ENCODE measurements around the gene RABAC1. TPM values are rescaled to one million over a fixed set of nuclear protein-coding genes. Genes with fewer than 3 reads are reported as not detected.
A peak's percentile ranks its signal among the peaks of the same experiment; 100 is the strongest.
"Not testable (repeated sequence)": the region's sequence is repeated elsewhere in the genome, so short reads cannot be mapped to it uniquely, and the experiment has no call there.

RABAC1 gene
- total RNA-seq, 2 donors from 2014 or later, result 172 to 197 TPM

DNA sequence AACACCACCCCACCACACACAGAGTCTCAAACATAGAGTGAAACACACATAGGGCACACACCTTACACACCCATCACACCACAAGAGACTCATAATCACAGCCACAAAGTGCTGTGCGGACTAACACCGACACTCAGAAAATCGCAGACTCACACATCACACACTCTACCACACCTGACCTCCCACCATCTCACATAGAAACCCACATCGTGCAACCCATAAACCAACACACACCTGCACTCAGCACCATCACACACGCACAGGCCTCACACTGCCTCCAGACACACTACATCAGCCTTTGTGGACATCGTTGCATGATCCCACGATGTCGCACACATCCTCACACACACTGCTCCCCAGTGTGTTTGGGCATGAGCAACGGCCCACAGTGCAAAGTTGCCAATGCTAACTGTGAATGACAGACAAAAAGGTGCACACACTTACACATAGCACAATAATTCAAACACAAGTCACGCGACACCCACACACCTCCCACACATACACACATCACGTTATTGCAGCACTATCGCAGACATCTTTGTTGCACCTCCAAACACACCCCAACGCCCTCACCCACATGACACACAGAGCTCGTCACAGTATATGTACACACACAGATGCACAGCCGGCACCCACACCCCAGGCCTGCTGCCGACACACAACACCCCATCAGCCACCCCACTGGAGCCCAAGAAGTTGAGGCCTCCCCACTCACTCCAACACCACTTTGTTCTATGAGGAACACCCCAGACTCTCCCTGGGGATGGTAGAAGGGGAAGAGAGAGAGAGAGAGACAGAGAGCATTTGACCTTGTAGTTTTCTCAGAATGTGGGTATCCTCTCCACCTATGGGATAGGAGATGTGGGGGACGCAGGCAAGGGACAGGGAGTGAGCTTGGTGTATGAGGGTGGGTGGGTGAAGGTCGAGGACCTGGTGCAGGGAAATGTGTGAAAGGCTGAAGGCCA is 36.2 kb upstream of the RABAC1 start:
- TF ChIP-seq, protein P1, sequence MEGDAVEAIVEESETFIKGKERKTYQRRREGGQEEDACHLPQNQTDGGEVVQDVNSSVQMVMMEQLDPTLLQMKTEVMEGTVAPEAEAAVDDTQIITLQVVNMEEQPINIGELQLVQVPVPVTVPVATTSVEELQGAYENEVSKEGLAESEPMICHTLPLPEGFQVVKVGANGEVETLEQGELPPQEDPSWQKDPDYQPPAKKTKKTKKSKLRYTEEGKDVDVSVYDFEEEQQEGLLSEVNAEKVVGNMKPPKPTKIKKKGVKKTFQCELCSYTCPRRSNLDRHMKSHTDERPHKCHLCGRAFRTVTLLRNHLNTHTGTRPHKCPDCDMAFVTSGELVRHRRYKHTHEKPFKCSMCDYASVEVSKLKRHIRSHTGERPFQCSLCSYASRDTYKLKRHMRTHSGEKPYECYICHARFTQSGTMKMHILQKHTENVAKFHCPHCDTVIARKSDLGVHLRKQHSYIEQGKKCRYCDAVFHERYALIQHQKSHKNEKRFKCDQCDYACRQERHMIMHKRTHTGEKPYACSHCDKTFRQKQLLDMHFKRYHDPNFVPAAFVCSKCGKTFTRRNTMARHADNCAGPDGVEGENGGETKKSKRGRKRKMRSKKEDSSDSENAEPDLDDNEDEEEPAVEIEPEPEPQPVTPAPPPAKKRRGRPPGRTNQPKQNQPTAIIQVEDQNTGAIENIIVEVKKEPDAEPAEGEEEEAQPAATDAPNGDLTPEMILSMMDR (IDR thresholded peaks at IDR 0.05), result no peak
- intact Hi-C loops (cut with DNase I), result no loop called here
- no peaks in the 10 kb centered on the region for H3K9me3 ChIP-seq
- no peaks in the 10 kb centered on the region for H3K4me1 ChIP-seq
- H3K9ac ChIP-seq (ENCODE audit: low read depth in 2 of 2, low read length in 2 of 2), result no peak overlapping the region
- DNase-seq, result no peak
- H3K36me3 ChIP-seq, result no peaks in the 10 kb centered on the region
- no peak overlapping the region for H3K27ac ChIP-seq
- H3K4me3 ChIP-seq, result no peak overlapping the region
- H3K27me3 ChIP-seq, result peaks cover 36% of the 10 kb centered on the region

DNA sequence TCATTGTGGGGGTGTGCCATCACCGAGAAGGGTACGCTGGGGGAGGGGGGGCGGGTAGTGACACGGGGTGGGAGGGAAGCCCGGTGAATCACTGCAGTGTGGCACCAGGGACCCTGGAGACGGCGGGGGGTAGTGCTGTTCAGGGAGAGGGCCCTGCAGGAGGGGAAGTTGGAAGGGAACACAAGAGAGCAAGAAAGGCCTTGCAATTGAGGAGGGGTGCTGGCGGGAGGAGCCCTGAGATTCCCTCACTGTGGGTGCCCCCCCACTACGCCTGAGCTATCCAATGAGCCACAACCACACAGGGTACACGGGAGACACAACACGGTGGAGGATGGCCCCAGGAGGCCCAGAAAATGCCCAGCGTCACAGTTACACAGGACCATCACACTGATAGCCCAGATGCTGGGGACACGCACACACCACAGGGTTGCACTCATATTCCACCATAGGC is 35.4 kb upstream of the RABAC1 start:
- TF ChIP-seq, protein P1 (IDR thresholded peaks at IDR 0.05), result no peak
- intact Hi-C loops (cut with DNase I), result no loop called here
- no peak for DNase-seq
- no peak overlapping the region for H3K4me3 ChIP-seq
- H3K27me3 ChIP-seq, result peaks cover 29% of the 10 kb centered on the region
- no peaks in the 10 kb centered on the region for H3K4me1 ChIP-seq
- H3K9ac ChIP-seq (ENCODE audit: low read depth in 2 of 2, low read length in 2 of 2), result no peak overlapping the region
- no peaks in the 10 kb centered on the region for H3K36me3 ChIP-seq
- no peaks in the 10 kb centered on the region for H3K9me3 ChIP-seq
- H3K27ac ChIP-seq, result no peak overlapping the region

DNA sequence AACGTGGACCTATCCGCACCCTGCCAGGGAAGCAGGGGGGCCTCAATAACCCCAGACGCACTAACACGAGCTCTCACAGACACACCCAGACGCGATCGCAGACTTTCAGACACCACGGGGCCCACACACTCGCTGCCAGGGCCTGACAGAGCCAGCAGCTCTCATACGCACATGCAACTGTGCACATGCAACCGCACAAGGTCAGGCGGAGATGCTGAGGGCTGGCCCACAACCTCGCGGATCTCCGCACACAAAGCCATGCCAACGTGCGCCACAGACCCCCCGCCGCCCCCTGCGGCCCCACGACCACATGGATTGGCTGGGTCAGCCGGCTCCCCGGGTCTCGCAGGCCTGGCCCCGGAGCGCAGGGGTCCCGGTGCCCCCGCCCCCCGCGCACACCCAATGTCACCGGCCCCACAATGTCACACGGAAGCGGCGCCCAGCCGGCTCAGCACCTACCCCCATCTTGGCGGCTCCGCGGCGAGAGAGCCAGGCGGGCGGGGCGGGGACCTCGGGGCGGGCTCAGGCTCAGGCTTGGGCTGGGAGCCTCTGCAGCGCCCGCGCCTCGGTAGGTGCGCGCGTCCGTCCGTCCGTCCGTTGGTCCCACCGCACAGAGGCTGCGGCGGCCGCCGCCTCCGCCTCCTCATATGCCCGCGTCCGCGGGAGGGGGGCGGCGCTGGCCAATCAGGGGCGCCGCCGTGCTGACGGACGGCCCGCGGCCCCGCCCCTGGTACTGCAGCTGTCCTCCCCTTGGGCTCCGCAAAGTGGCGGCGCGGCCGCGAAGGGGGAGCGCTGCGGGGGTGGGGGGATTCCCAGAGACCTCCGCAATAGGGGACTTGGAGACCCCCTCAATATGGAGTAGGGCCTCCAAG is 34.7 kb upstream of the RABAC1 start, which contains the start of gene ATP1A3:
TSS of gene ATP1A3 (minus strand) at position 619 of the 872 bp plus-strand sequence. CDS start at position 465, 154 bp downstream.
- peak within 1 kb of the TSS; percentile 12 for H3K9ac ChIP-seq (ENCODE audit: low read depth in 2 of 2, low read length in 2 of 2)
- H3K36me3 ChIP-seq, result no peaks in the 10 kb centered on the region
- H3K9me3 ChIP-seq, result no peaks in the 10 kb centered on the region
- H3K27ac ChIP-seq, result no peak within 1 kb of the TSS
- H3K27me3 ChIP-seq, result peaks cover 23% of the 10 kb centered on the region
- H3K4me3 ChIP-seq, result peak within 1 kb of the TSS; percentile 36
- intact Hi-C loops (cut with DNase I), result no loop called here
- TF ChIP-seq, protein P1 (IDR thresholded peaks at IDR 0.05), result no peak
- peak; percentile 41 for DNase-seq
- H3K4me1 ChIP-seq, result no peaks in the 10 kb centered on the region

DNA sequence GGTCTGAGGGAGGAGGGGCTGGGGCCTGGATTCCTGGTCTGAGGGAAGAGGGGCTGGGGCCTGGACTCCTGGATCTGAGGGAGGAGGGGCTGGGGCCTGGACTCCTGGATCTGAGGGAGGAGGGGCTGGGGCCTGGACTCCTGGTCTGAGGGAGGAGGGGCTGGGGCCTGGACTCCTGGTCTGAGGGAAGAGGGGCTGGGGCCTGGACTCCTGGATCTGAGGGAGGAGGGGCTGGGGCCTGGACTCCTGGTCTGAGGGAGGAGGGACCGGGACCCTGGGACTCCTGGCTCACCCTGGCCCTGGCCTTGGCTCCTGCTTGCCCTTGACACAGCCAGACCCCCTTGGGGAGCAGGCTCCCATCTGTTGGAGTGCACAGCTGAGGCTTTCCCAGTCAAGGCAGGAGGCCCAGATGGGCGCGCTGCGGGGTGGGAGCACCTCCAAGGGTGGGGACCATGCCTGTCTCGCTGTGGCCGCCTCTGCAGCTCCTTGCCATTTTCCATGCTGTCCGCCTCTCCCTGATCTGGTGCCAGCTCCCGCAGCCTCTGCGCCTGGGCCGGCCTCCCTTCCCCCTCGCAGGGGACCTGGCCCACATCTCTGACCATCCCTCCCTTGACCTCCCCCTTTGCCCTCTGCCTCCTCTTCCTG is 32.9 kb upstream of the RABAC1 start:
- H3K4me3 ChIP-seq; H3K36me3 ChIP-seq; DNase-seq; H3K27ac ChIP-seq; H3K9ac ChIP-seq (ENCODE audit: low read depth in 2 of 2, low read length in 2 of 2); H3K4me1 ChIP-seq; H3K9me3 ChIP-seq; intact Hi-C loops (cut with DNase I): not testable (repeated sequence)
- peaks cover 12% of the 10 kb centered on the region for H3K27me3 ChIP-seq

DNA sequence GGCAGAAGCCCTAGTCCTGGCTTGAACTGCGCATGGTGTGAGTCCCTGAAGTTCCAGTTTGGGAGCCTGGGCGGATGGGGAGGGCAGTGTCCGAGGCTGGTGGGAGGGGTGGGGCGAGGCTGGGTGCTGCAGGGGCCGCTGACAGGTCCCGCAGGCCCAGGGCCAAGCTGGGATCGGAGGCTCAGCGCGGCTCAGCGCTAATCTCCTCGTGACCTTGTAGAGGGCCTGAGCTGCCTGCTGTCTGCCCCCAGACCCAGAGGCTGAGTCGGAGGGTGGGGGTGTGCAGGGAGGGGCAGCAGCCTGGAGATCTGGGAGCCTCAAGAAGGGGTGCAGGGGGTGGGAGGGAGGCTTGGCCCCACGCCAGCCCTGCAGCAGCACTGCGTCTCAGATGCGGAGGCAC is 31.9 kb upstream of the RABAC1 start:
- H3K9ac ChIP-seq (ENCODE audit: low read depth in 2 of 2, low read length in 2 of 2), result no peak overlapping the region
- H3K27ac ChIP-seq, result no peak overlapping the region
- DNase-seq, result no peak
- peaks cover 8% of the 10 kb centered on the region for H3K27me3 ChIP-seq
- no peaks in the 10 kb centered on the region for H3K9me3 ChIP-seq
- TF ChIP-seq, protein P1 (IDR thresholded peaks at IDR 0.05), result no peak
- no peaks in the 10 kb centered on the region for H3K4me1 ChIP-seq
- intact Hi-C loops (cut with DNase I), result no loop called here
- no peak overlapping the region for H3K4me3 ChIP-seq
- H3K36me3 ChIP-seq, result no peaks in the 10 kb centered on the region

All from colonic mucosa (tissue), 4 donors.